Fibroblast of lung (primary cell): Measurements from ENCODE around the gene TNFSF15. TPM values are rescaled to one million over a fixed set of nuclear protein-coding genes. Genes with fewer than 3 reads are reported as not detected.

ENCODE experiments used
- DNase-seq, 2 donors: peaks; one replicate each; pipeline versions ENCODE4 v3.0.0 to v3.0.0-alpha.2; 2010; ENCODE audit warnings: low read depth in 2 of 2
- H2AFZ ChIP-seq: 2 replicates; pipeline ENCODE4 v1.5.1; 2012; ENCODE audit warnings: low read length, control low read depth, inconsistent platforms
- H3K27ac ChIP-seq: 2 replicates; pipeline ENCODE4 v1.5.1; 2011; ENCODE audit warnings: low read length, control low read depth; ENCODE audit not compliant: insufficient read depth
- H3K27me3 ChIP-seq: 2 replicates; pipeline ENCODE4 v1.5.1; 2011; ENCODE audit warnings: mild to moderate bottlenecking, low read length; ENCODE audit not compliant: control insufficient read depth, insufficient read depth
- H3K36me3 ChIP-seq: 2 replicates; pipeline ENCODE4 v1.5.1; 2011; ENCODE audit warnings: low read length; ENCODE audit not compliant: control insufficient read depth, insufficient read depth
- H3K4me1 ChIP-seq: 2 replicates; pipeline ENCODE4 v1.5.1; 2011; ENCODE audit warnings: low read length; ENCODE audit not compliant: control insufficient read depth, insufficient read depth; ENCODE audit errors: extremely low read depth
- H3K4me2 ChIP-seq: 2 replicates; pipeline ENCODE4 v1.5.1; 2011; ENCODE audit warnings: low read length, control low read depth; ENCODE audit not compliant: insufficient read depth; ENCODE audit errors: extremely low read depth
- H3K4me3 ChIP-seq, 4 experiments: fragments of 200-600 bp in 1 of 4; sonication (generic) in 1 of 4; replicated peaks in 1 of 4; 2 replicates each; pipeline ENCODE4 v1.5.1; 2011 to 2016; ENCODE audit warnings: low read length in 4 of 4, low read depth in 3 of 4, mild to moderate bottlenecking in 3 of 4, control low read depth in 2 of 4, inconsistent platforms in 1 of 4, mixed read lengths in 1 of 4; ENCODE audit not compliant: insufficient read depth in 1 of 4; ENCODE audit errors: control extremely low read depth in 1 of 4
- H3K79me2 ChIP-seq: 2 replicates; pipeline ENCODE4 v1.5.1; 2012; ENCODE audit warnings: mild to moderate bottlenecking, low read length, inconsistent platforms; ENCODE audit not compliant: control insufficient read depth, insufficient read depth
- H3K9ac ChIP-seq: 2 replicates; pipeline ENCODE4 v1.5.1; 2011; ENCODE audit warnings: mild to moderate bottlenecking, low read length, control low read depth; ENCODE audit not compliant: insufficient read depth
- H3K9me3 ChIP-seq: 2 replicates; pipeline ENCODE4 v1.5.1; 2012; ENCODE audit warnings: low read depth, low read length; ENCODE audit not compliant: control insufficient read depth, insufficient read depth
- H4K20me1 ChIP-seq: 2 replicates; pipeline ENCODE4 v1.5.1; 2011; ENCODE audit warnings: low read length; ENCODE audit not compliant: control insufficient read depth, insufficient read depth; ENCODE audit errors: extremely low read depth
- EZH2 ChIP-seq: IDR thresholded peaks from 2 replicates; pipeline ENCODE4 v1.5.1; 2012; ENCODE audit warnings: low read length, control low read depth, mild to moderate bottlenecking; ENCODE audit errors: missing control alignments
- polyA minus RNA-seq: library from RNA; depleted of rRNA, polyadenylated mRNA; stranded (reverse); fragments of >200 nt; gene quantifications from 2 replicates; pipeline ENCODE4 v1.2.3, GENCODE V29; 2011; ENCODE audit warnings: low replicate concordance
- polyA plus RNA-seq, 2 donors: library from polyadenylated mRNA; depleted of rRNA in 1 of 2; stranded (reverse) in 1 of 2; unstranded in 1 of 2; fragments of >200 nt; gene quantifications; 2 replicates each; pipeline ENCODE4 v1.2.1, GENCODE V29; 2011 to 2012; ENCODE audit warnings: missing spikeins in 1 of 2
- total RNA-seq: library from RNA; depleted of rRNA; stranded (reverse); fragments of >200 nt; gene quantifications from 2 replicates; pipeline ENCODE4 v1.2.1, GENCODE V29; 2014
- TF ChIP-seq, protein P1 (sequence below), 2 donors: IDR thresholded peaks in 1 of 2; conservative IDR thresholded peaks in 1 of 2; 1 replicate in 1 of 2; 2 replicates in 1 of 2; pipeline ENCODE4 v1.5.1; 2011 to 2012; ENCODE audit warnings: low read length in 2 of 2, control low read depth in 1 of 2, inconsistent platforms in 1 of 2, low read depth in 1 of 2, mild to moderate bottlenecking in 1 of 2

Gene TNFSF15
- 0.26 and 0.33 TPM in 2 replicates for total RNA-seq
- polyA plus RNA-seq: 0.11 and 0.76 TPM in 2 replicates
- 0.05 and 0.47 TPM in 2 replicates for polyA plus RNA-seq (2012)
- polyA minus RNA-seq: 0.19 and 0.43 TPM in 2 replicates

GRCh38 chr9:114805670-114806525, at the start of gene TNFSF15:
Gene TNFSF15, minus strand, starts transcription at chr9:114806039. Its CDS starts 27 bp downstream, at chr9:114806012.
- Histone ChIP-seq H3K9ac (no peak within 1 kb of the TSS), H3K4me1 (peaks cover 10% of the 10 kb centered on the region), H3K36me3 (no peaks in the 10 kb centered on the region), H3K79me2 (no peaks in the 10 kb centered on the region), H3K4me3 (peak within 1 kb of the TSS in 1 of 4 experiments; percentile 18), H4K20me1 (no peaks in the 10 kb centered on the region), H3K4me2 (no peak within 1 kb of the TSS), H3K27me3 (no peaks in the 10 kb centered on the region), H3K9me3 (no peaks in the 10 kb centered on the region), H3K27ac (no peak within 1 kb of the TSS), H2AFZ (no peak within 1 kb of the TSS)
- TF ChIP-seq EZH2: no peak
- TF ChIP-seq, protein P1, sequence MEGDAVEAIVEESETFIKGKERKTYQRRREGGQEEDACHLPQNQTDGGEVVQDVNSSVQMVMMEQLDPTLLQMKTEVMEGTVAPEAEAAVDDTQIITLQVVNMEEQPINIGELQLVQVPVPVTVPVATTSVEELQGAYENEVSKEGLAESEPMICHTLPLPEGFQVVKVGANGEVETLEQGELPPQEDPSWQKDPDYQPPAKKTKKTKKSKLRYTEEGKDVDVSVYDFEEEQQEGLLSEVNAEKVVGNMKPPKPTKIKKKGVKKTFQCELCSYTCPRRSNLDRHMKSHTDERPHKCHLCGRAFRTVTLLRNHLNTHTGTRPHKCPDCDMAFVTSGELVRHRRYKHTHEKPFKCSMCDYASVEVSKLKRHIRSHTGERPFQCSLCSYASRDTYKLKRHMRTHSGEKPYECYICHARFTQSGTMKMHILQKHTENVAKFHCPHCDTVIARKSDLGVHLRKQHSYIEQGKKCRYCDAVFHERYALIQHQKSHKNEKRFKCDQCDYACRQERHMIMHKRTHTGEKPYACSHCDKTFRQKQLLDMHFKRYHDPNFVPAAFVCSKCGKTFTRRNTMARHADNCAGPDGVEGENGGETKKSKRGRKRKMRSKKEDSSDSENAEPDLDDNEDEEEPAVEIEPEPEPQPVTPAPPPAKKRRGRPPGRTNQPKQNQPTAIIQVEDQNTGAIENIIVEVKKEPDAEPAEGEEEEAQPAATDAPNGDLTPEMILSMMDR (conservative IDR thresholded peaks at IDR 0.05 in 1 of 2, IDR thresholded peaks at IDR 0.05 in 1 of 2; ENCODE audit: low read depth in 1 of 2, low read length in 2 of 2): no peak
- DNase-seq: peak; percentile 15 to 56

DNA sequence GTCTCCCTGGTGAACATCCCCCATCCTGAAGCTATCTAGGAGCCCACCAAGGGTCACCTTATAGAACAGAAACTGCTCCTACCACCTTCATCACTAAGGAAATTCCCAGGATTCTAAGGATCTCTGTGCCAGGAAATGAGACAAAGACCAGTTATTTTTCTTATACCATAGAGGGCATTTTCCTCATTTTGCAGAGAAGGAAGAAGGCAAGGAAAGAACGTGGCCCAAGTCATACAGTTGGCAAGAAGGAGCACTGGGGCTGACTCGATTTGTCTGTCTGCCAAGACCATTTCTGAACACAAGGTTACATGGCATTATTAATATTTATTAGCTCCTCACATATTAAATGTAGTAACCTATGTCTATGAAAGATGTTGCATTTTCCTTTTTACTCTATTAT, 49.6 kb upstream of the TNFSF15 start:
- Histone ChIP-seq H3K4me1 (peaks cover 13% of the 10 kb centered on the region), H3K36me3 (no peaks in the 10 kb centered on the region), H3K9me3 (no peaks in the 10 kb centered on the region), H2AFZ (no peak overlapping the region), H3K27me3 (no peaks in the 10 kb centered on the region), H3K79me2 (no peaks in the 10 kb centered on the region), H4K20me1 (no peaks in the 10 kb centered on the region), H3K4me3 (no peak overlapping the region), H3K27ac (no peak overlapping the region), H3K4me2 (no peak overlapping the region), H3K9ac (no peak overlapping the region)
- DNase-seq: peak in 1 of 2 donors; percentile 51
- no peak for TF ChIP-seq EZH2
- TF ChIP-seq, protein P1 (conservative IDR thresholded peaks at IDR 0.05 in 1 of 2, IDR thresholded peaks at IDR 0.05 in 1 of 2; ENCODE audit: low read depth in 1 of 2, low read length in 2 of 2): no peak

- H3K4me1 ChIP-seq: peaks cover 17% of the 10 kb centered on the region
- no peak overlapping the region for H3K4me2 ChIP-seq
- H4K20me1 ChIP-seq: no peaks in the 10 kb centered on the region
- H3K9me3 ChIP-seq: no peaks in the 10 kb centered on the region
- H3K27ac ChIP-seq: no peak overlapping the region
- H3K9ac ChIP-seq: no peak overlapping the region
- no peaks in the 10 kb centered on the region for H3K27me3 ChIP-seq
- TF ChIP-seq, protein P1 (conservative IDR thresholded peaks at IDR 0.05 in 1 of 2, IDR thresholded peaks at IDR 0.05 in 1 of 2; ENCODE audit: low read depth in 1 of 2, low read length in 2 of 2): no peak
- TF ChIP-seq EZH2: no peak
- no peak for DNase-seq
- H3K4me3 ChIP-seq: no peak overlapping the region
- no peaks in the 10 kb centered on the region for H3K79me2 ChIP-seq
- H2AFZ ChIP-seq: no peak overlapping the region
- H3K36me3 ChIP-seq: no peaks in the 10 kb centered on the region
These were observed 49.0 kb upstream of the TNFSF15 start for GRCh38 chr9:114854736-114855355.
